MCF 10A (cell line): ENCODE results near the gene CTDNEP1. TPM values are rescaled to one million over a fixed set of nuclear protein-coding genes. Genes with fewer than 3 reads are reported as not detected.

Experiments used
- BruUV-seq: library from RNA; stranded (reverse); fragments of 400-500 nt; replicated peaks from 2 replicates; lab custom pipeline; 2021; lab: Mats Ljungman, UMichigan
- CTCF ChIA-PET: fragments of 300-600 bp; sonication (Branson Sonifier 250); formaldehyde crosslinking; extraction: SDS; loops from one replicate; lab custom pipeline; 2021; ENCODE audit warnings: antibody characterized with exemption, inconsistent platforms; lab: Yijun Ruan, JAX
- POLR2A ChIA-PET: fragments of 300-600, 350-650 bp; sonication (Branson Sonifier 250); formaldehyde crosslinking; extraction: SDS; loops from one replicate; lab custom pipeline; 2020; ENCODE audit warnings: antibody characterized with exemption, inconsistent platforms; lab: Yijun Ruan, JAX
- DNase-seq: peaks from one replicate; pipeline ENCODE4 v3.0.0-alpha.2; 2018; ENCODE audit not compliant: unreplicated experiment
- H3K27ac Mint-ChIP-seq: one replicate; pipeline ENCODE4 v1.8.0; 2022; ENCODE audit warnings: mild to moderate bottlenecking, low read depth, mixed read lengths; ENCODE audit not compliant: unreplicated experiment
- H3K27me3 Mint-ChIP-seq: one replicate; pipeline ENCODE4 v1.8.0; 2022; ENCODE audit warnings: mixed read lengths; ENCODE audit not compliant: insufficient read depth, unreplicated experiment
- H3K36me3 Mint-ChIP-seq: one replicate; pipeline ENCODE4 v1.8.0; 2022; ENCODE audit warnings: mild to moderate bottlenecking, moderate library complexity, mixed read lengths; ENCODE audit not compliant: insufficient read depth, unreplicated experiment
- H3K4me1 Mint-ChIP-seq: one replicate; pipeline ENCODE4 v1.8.0; 2022; ENCODE audit warnings: mixed read lengths; ENCODE audit not compliant: insufficient read depth, unreplicated experiment
- H3K4me3 Mint-ChIP-seq: one replicate; pipeline ENCODE4 v1.8.0; 2022; ENCODE audit warnings: mild to moderate bottlenecking, moderate library complexity, mixed read lengths; ENCODE audit not compliant: unreplicated experiment
- H3K9me3 Mint-ChIP-seq: one replicate; pipeline ENCODE4 v1.8.0; 2022; ENCODE audit warnings: mixed read lengths; ENCODE audit not compliant: unreplicated experiment
- intact Hi-C: fragments of 100-400 bp; cut with micrococcal nuclease; formaldehyde crosslinking; loops from 2 replicates; pipeline ENCODE4 v1.14.1; 2022
- total RNA-seq: library from RNA; stranded (reverse); gene quantifications from 2 replicates; pipeline ENCODE4 v1.2.3, GENCODE V29; 2022
- TF ChIP-seq, protein P1 (sequence below): fragments of 200-600 bp; IDR thresholded peaks from one replicate; pipeline ENCODE4 v1.8.0; 2022; ENCODE audit warnings: antibody characterized with exemption, mild to moderate bottlenecking; ENCODE audit not compliant: unreplicated experiment

CTDNEP1 gene
- total RNA-seq, 1 experiment from 2014 or later = 148 TPM

DNA sequence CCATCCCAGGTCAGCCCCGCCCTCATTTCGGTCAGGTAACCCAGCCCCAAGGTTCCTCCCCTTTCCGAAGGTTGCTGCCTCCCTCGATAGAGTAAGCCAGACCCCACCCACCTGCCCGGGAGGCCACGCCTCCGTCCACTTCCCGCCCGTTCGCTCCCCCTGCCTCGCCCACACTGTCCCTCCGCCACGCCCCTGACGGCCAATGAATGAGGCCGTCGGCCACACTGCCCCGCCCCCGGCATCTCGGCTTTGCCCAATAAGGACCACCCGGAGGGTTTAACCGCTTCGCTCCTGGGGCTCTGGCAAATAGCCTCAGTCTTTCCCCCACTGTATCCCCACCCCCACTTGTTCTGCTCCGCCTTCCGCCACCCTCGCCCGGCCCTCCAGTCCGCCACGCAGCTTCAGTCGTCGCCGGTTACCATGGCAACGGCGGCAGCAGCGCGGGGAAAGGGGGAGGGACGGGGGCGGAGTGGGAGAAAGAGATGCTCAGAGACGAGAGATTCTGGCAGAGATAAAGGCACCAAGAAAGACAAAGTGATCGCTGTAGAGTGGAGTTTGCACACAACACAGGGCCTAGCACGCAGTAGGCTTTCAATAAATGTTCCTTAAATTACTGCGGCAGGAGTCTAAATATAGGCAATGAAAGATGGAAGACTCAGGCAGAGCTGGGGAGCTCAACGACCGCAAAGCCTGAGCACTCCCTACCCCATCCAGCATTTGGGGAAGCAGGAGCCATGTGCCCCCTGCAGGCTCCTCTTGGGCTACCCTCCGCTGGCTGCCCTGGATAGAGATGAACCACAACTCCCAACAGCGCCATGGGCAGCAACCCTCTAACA lies 37.0 kb downstream of the CTDNEP1 start:
- no peaks in the 10 kb centered on the region for H3K9me3 Mint-ChIP-seq
- intact Hi-C loops = loop anchor here (5.0 kb wide), 1 partner anchor 77 kb away; no protein-coding TSS in a partner anchor
- BruUV-seq = no TSS peak
- peaks cover 19% of the 10 kb centered on the region for H3K36me3 Mint-ChIP-seq
- peak overlapping the region; percentile 85 for H3K27ac Mint-ChIP-seq
- peak; percentile 95 for DNase-seq
- TF ChIP-seq, protein P1, sequence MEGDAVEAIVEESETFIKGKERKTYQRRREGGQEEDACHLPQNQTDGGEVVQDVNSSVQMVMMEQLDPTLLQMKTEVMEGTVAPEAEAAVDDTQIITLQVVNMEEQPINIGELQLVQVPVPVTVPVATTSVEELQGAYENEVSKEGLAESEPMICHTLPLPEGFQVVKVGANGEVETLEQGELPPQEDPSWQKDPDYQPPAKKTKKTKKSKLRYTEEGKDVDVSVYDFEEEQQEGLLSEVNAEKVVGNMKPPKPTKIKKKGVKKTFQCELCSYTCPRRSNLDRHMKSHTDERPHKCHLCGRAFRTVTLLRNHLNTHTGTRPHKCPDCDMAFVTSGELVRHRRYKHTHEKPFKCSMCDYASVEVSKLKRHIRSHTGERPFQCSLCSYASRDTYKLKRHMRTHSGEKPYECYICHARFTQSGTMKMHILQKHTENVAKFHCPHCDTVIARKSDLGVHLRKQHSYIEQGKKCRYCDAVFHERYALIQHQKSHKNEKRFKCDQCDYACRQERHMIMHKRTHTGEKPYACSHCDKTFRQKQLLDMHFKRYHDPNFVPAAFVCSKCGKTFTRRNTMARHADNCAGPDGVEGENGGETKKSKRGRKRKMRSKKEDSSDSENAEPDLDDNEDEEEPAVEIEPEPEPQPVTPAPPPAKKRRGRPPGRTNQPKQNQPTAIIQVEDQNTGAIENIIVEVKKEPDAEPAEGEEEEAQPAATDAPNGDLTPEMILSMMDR = peak; percentile 27
- peaks cover 26% of the 10 kb centered on the region for H3K4me1 Mint-ChIP-seq
- ChIA-PET CTCF (interaction anchor here (0.5 to 0.9 kb wide), 5 partner anchors 12 to 546 kb away, joined by 3 read pairs; no protein-coding TSS in a partner anchor), POLR2A (interaction anchor here (0.7 to 1.5 kb wide), 4 partner anchors 20 to 265 kb away, joined by 3 to 5 read pairs (median 4); partner anchors contain the start of genes DVL2 and ZBTB4)
- H3K27me3 Mint-ChIP-seq = no peaks in the 10 kb centered on the region
- H3K4me3 Mint-ChIP-seq = peak overlapping the region; percentile 75

DNA sequence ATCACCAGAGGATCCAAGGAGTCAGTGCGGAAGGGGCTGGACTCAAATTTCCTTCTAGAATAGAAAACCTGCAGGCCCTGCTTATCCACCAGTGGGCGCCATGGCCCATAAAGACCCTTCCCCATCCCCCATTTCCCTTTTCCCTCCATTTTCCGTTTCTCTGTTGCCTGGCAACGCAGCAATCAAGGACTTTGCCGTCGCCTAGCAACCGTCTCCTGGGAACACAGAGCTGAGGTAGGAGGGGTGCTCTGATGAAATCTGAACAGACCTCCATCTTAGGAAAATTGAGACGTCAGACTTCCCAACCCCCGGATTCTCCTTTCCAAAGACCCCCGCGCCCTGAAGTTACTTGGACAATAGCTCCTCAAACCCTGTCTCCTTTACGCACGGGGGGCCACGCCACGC lies 37.6 kb downstream of the CTDNEP1 start:
- Mint-ChIP-seq H3K27ac (no peak overlapping the region), H3K4me3 (peak overlapping the region; percentile 75), H3K9me3 (no peaks in the 10 kb centered on the region), H3K4me1 (peaks cover 23% of the 10 kb centered on the region), H3K27me3 (no peaks in the 10 kb centered on the region), H3K36me3 (peaks cover 18% of the 10 kb centered on the region)
- DNase-seq = peak; percentile 62
- intact Hi-C loops = loop anchor here (5.0 kb wide), 1 partner anchor 77 kb away; no protein-coding TSS in a partner anchor
- BruUV-seq = no TSS peak
- ChIA-PET CTCF (interaction anchor here (0.6 to 0.9 kb wide), 4 partner anchors 13 to 545 kb away, joined by 3 read pairs; no protein-coding TSS in a partner anchor), POLR2A (interaction anchor here (0.7 to 1.5 kb wide), 4 partner anchors 20 to 266 kb away, joined by 3 to 5 read pairs (median 4); partner anchors contain the start of genes DVL2 and ZBTB4)
- TF ChIP-seq, protein P1 = peak; percentile 23

DNA sequence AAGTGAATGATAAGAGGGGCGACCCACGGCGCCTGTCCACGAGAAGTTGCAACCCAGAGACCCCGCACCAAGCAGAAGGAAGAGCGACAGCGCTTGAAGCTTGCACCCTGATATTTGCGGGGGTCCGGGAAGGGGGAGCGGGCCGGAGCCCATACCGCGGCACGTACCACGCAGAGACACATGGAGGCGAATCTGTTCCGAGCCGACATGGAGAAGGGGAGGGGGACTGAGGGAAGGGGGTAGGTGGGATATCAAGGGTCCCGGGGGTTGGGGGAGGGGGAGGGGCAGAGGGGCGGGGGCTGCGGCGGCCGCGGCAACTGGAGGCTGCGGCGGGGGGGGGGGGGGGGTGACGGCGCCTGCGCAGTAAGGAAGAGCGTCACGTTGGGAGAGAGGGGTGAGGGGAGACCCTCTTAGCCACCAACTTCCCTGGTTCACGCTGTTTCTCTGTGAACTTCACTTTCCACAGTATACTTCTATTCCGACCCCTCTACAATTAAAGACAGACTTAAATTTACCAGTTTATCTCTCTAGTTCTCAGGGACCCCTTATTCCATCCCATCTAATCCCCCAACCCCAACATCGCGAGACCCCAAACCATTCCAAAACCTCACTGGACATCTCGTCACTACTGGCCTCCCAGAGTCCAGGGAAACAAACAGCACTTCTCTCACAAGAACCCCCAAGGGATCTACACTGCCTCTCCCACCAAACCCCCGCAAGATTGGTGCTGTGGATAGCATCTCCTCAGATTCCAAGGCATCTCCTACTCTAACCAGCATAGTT lies 39.9 kb downstream of the CTDNEP1 start:
- Mint-ChIP-seq H3K27ac (no peak overlapping the region), H3K27me3 (peaks cover 9% of the 10 kb centered on the region), H3K9me3 (no peaks in the 10 kb centered on the region), H3K4me1 (peaks cover 23% of the 10 kb centered on the region), H3K36me3 (peaks cover 18% of the 10 kb centered on the region), H3K4me3 (no peak overlapping the region)
- TF ChIP-seq, protein P1 = no peak
- no TSS peak for BruUV-seq
- ChIA-PET CTCF (no interaction called here), POLR2A (no interaction called here)
- intact Hi-C loops = loop anchor here (5.0 kb wide), 1 partner anchor 74 kb away; no protein-coding TSS in a partner anchor
- DNase-seq = no peak
